NCI-H82 (cell line): ENCODE measurements around the gene ITGA2.
A peak's percentile ranks its signal among the peaks of the same experiment; 100 is the strongest.
"Not testable (repeated sequence)": the region's sequence is repeated elsewhere in the genome, so short reads cannot be mapped to it uniquely, and the experiment has no call there.

ENCODE experiments used
- DNase-seq: peaks from one replicate; lab custom pipeline; 2025; lab: John Stamatoyannopoulos, UW

ITGA2 gene

GRCh38 chr5:52989025-52989780 is at the start of gene ITGA2:
Gene ITGA2 (plus strand): TSS chr5:52989352. CDS start chr5:52989469, 117 bp downstream.
- peak; percentile 18 for DNase-seq

DNA sequence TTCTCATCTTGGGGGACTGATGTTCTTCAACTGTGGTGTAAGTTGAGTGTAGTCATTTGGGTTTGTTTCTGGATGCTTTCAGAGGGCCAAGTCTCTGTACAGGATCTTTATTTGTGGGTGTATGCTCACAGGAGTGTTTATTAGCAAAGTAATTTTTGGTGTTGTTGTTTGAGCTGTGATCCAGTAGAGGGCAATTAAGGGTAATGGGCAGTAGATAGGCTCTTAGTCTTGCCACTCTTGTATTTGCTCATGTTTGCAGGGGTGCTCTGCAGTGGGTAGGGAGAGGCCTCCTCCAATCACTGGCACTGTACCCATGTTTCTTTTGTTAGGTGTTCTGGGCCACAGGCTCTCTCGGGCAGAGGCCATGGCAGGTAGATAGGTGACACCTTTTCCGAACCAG is 45.9 kb upstream of the ITGA2 start:
- DNase-seq, result no peak

- no peak for DNase-seq
Measured at GRCh38 chr5:52943808-52944207, 45.3 kb upstream of the ITGA2 start.

DNA sequence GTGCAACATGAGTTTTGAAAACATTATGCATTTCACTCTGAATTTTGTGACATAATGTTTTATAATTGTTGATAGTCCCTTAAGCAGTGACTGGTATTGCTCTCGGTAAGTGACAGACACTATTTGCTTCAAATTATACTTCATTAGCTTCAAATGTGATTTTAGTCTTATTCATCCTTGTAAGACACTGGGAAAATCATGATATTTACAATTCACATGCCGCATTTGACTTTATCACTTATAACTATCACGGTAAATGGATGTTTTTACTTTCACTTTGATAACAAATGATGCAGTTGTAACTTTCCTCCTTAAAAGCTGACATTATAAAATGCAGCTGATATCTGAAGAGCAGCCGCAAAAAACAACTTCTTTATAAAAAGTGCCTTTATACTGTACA is 44.1 kb upstream of the ITGA2 start:
- no peak for DNase-seq

DNA sequence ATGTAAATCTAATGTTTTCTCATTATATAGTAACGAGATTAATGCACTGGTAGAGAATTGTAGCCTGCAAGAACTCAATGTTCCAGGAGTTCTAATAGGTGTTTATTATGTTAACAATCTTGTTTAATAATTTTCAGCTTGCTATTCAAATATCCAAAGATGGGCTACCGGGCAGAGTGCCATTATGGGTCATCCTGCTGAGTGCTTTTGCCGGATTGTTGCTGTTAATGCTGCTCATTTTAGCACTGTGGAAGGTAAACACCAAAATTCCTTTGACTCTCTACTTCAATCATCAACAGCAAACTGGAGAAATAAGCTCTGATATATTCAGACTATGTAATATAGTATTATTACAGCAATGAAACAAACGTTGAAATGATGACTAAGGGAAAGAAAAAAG is 41.9 kb upstream of the ITGA2 start:
- no peak for DNase-seq

DNA sequence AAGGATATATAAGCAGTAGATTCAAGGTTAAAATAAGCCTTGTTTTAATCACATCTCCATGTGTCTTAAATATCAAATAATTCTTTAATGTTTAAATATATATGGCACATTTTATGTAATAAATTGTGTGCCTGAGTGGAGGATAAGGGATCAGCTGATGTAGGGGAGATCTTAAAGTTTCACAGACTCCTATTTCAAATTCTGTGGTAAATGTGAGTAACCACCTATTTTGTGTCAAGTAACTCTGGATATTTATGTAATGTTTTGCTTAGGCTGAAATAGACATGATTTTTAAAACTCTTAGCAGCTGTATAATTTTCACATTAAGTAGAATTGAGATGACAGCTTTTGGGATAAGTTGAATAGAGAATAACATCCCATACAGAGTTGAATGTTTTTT is 41.3 kb upstream of the ITGA2 start:
- no peak for DNase-seq

GRCh38 chr5:52948418-52949076 is 40.6 kb upstream of the ITGA2 start:
- peak; percentile 64 for DNase-seq

DNA sequence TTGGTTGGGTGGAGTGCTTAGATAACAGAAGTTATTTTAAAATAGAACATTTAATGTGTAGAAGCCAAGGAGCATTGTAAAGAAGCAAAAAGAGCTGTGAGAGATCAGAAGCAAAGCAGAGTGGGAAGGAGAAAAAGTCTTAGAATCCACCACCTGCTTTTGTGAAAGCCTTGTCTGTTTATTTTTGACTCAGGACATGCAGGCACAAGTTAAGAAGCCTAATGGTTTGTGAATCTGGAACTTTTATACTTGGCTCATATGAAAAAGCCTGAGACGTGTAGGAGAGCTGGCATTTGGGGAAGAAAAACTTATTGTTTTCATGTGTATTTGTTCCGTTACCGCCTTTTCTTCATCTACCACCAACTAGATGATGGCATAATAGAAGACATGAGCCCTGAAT is 38.5 kb upstream of the ITGA2 start:
- no peak for DNase-seq

DNA sequence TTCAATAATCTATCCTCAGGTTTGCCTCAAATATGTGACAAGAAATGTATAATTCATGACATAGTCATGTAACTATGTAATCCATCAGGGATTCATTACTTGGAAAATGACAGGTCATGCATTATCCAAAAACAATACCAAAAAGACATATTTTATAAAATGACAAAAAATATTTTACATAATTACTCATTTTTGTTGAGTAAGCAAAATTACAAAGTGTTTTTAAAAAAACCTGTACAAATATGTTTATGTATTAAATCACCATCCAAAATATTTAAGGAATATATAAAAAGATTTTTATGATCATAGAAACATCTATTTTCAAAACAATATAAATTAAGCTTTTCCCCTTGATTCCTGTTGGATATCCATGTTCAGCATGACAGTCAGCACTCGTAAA is 36.7 kb upstream of the ITGA2 start:
- no peak for DNase-seq

GRCh38 chr5:52956014-52956413 is 33.1 kb upstream of the ITGA2 start:
- DNase-seq, result no peak

DNA sequence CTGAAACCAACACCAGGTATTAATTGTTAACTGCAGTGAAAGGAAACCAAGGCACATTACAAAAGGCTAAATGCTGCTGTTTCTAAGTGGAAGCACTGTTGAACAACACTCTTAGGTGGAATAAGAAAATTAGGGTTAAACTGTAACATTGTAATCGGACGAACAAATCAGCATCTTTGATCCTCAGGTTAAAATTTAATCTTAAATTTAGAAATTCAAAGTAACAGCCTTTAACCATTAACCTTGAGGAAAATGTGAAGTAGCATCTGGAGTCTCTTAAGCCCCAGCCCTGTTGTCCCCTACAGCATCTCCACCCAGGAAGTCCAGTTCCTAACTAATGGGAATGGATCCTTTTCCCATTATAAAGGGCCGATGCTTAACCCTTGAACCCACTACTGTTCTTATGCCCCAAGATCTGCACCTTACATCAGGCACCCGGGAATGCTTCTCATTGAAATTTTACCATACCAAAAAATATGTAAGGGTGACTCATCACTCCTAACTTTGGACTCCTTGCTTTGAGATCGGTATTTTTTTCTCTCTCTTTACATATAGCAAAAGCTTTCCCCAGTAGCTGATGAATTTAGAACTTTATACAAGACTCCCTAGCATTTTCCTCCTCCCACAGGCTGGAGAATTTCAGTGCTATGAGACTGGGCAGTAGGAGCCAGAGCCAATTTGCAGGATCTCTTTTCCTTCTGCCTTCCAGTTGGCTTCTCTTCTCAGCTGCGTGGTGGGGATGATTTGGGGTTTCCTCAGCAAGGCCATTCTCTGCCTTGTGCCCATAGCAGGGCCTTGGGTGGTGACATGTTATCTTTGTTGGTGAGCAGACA is 32.0 kb upstream of the ITGA2 start:
- no peak for DNase-seq

GRCh38 chr5:52961274-52961681 is 27.9 kb upstream of the ITGA2 start:
- no peak for DNase-seq

DNA sequence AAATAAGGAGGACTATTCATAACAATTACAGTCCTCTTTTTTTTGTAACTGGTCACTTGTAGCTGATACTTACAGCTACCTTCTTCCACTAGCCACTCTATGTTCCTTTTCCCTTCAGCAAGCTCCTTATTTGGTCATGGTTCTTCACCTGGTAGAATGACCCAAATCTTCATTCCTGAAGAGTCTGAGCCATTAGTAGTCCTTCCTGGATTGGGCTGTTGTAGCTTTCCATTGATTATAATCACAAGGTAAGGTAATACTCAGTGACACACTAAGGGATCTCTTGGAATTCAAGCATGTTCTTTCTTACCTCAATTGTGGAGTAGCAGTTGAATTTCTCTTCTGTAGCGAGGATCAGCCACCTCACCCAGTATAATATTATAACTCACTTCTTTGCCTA is 25.5 kb upstream of the ITGA2 start:
- DNase-seq, result no peak

- no peak for DNase-seq
Measured at GRCh38 chr5:52964138-52964537, 25.0 kb upstream of the ITGA2 start.

DNA sequence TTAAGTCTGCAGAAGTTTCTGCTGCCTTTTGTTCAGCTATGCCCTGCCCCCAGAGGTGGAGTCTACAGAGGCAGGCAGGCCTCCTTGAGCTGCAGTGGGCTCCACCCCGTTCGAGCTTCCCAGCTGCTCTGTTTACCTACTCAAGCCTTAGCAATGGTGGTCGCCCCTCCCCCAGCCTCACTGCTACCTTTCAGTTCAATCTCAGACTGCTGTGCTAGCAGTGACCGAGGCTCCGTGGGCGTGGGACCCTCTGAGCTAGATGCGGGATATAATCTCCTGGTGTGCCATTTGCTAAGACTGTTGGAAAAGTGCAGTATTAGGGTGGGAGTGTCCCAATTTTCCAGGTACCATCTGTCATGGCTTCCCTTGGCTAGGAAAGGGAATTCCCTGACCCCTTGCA is 13.0 kb upstream of the ITGA2 start:
- not testable (repeated sequence) for DNase-seq

DNA sequence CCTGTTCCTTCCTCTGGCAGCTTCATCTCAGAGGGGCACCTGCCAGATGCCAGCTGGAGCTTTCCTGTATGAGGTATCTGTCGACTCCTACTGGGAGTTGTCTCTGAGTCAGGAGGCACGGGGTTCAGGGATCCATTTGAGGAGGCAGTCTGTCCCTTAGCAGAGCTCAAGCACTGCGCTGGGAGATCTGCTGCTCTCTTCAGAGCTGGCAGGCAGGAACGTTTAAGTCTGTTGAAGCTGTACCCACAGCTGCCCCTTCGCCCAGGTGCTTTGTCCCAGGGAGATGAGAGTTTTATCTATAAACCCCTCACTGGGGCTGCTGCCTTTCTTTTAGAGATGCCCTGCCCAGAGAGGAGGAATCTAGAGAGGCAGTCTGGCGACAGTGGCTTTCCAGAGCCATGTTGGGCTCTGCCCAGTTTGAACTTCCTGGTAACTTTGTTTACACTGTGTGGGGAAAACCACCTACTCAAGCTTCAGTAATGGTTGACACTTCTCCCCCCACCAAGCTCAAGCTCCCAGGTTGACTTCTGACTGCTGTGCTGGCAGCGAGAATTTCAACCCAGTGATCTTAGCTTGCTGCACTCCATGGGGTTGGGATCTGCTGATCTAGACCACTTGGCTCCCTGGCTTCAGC is 11.8 kb upstream of the ITGA2 start:
- no peak for DNase-seq

GRCh38 chr5:52981507-52981906 is 7.6 kb upstream of the ITGA2 start:
- DNase-seq, result no peak

DNA sequence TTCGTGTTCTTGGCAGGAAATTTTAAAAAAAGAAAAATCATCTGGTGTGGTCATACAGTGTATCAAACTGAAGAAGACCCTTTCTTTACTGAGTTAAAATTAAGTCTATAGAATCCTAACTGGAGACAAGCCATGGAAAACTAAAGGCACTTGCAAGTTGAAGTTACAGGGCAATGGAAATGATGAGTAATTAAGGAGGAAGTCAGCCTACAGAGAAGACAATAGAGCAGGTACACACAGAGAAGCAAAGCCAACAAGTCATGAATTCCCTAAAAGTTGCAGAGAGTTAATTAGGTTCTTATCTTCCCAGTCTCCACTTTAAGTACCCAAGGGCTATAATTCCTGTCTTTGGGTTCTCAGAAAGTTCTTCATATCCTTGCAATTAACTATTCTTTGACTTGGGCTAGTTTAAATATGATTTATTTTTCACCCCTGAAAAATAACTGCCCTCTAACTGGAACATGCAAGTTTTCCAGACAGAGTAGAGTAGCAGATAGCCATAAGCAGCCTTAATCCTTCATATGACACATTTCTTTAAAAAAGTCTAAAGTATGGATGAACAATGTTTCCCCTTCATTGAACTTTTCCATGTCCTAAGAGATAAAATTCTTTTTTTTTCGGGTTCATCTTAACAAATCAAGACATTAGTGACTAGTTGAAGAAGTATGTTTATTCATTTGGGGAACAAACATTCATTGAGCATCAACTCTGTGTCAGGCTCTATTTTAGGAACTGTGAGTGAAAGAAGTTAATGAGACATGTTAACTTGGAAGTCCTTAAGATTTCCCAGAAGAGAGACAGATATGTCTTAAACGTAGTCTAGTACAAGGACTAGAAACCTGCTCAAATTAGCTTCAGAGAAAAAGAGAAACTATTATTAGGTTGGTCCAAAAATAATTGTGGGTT is 5.2 kb upstream of the ITGA2 start:
- DNase-seq, result no peak

- DNase-seq, result no peak
Measured at GRCh38 chr5:52985306-52985705, 3.8 kb upstream of the ITGA2 start.

DNA sequence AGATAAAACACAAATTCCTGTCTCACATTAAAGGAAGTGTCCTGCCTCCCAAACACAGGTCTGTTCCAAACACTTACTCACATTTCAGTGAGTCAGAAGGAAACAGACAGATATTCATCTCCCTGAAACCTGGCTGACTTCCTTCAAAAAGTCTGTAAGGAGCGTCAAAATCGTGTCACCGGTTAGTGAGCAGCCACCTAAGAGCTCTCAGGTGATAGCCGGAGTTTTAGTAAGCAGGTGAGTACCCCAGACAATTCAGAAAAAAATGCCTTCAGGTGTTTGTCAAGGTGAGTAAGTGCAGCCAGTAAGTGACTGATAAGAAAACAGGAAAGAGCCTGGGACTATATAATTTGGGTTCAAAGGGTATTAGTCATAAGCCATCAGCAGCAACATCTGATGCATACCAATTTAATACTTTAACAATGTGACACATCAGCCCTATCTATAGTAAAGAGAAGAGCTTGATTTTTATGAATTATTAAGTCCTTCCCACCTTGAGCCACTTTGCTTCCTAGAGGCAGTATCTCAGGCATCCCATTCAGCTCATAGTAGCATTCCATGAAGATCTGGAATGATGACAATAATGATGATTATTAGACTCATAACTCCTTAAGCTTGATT is 1.3 kb upstream of the ITGA2 start:
- DNase-seq, result no peak
